ENCODE measurements around the gene MAST1.

Gene MAST1

DNA sequence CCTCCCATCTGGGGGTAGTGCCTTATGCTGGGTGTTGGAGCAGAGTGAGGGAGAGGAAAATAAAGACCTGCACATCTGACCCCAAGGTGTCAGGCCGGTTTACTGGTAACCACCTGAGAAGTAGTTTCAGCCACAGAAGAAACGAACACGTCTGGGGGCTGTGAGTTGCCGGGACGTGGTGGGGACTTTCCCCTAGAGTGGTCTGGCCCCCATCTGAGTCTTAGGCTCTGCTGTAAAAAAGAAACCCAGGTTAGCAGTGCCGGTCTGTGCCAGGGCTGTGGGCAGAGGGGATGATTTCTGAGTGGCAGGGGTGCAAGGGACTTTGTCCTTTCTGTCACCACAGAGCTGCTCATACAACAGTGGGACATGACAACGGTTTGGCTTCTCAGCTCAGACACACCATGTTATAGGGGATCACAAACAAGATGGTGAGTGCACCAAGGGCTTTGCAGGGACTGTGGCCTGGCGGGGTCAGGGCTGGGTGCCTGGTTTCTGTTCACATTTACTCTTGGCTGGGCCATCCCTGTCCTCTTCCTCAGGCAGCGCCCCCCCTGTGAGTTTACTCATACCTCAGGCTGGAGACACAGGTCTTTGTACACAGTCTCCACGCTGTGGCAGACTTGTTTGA lies 61.7 kb downstream of the MAST1 start:
- Histone ChIP-seq H3K4me1 (ENCODE audit: control insufficient read depth, insufficient read depth, low read depth, low read length) (no peaks in the 10 kb centered on the region), H2BK15ac (ENCODE audit: low read depth, poor library complexity, severe bottlenecking) (no peak overlapping the region), H4K8ac (ENCODE audit: low read length) (no peak overlapping the region), H3K23ac (ENCODE audit: low read length in 2 of 2) (no peak overlapping the region), H2AFZ (ENCODE audit: low read depth, low read length) (no peak overlapping the region), H2BK12ac (ENCODE audit: low read length in 2 of 2) (no peak overlapping the region), H4K91ac (ENCODE audit: low read length) (no peak overlapping the region), H3K9ac (ENCODE audit: low read length) (no peak overlapping the region), H3K27me3 (ENCODE audit: control insufficient read depth in 1 of 2, insufficient read depth in 1 of 2, low read length in 2 of 2) (no peaks in the 10 kb centered on the region), H2BK5ac (ENCODE audit: low read depth, low read length, poor library complexity, severe bottlenecking) (no peak overlapping the region), H3K4me2 (ENCODE audit: low read length, poor library complexity, severe bottlenecking) (no peak overlapping the region), H3K4me3 (ENCODE audit: insufficient read depth in 1 of 2, low read depth in 1 of 2, low read length in 2 of 2) (no peak overlapping the region), H3K14ac (ENCODE audit: low read length in 2 of 2) (no peak overlapping the region), H2AK5ac (ENCODE audit: low read length, severe bottlenecking) (no peak overlapping the region), H3K4ac (ENCODE audit: low read depth in 1 of 2, low read length in 2 of 2) (no peak overlapping the region), H3K36me3 (ENCODE audit: control insufficient read depth in 1 of 2, insufficient read depth in 2 of 2, low read depth in 1 of 2, low read length in 2 of 2) (peaks cover 29 to 41% of the 10 kb centered on the region in 2 experiments), H2BK120ac (ENCODE audit: low read depth, low read length) (no peak overlapping the region), H3K9me3 (ENCODE audit: control insufficient read depth, low read length) (no peaks in the 10 kb centered on the region), H3K79me1 (replicated peaks; ENCODE audit: low read length, poor library complexity, severe bottlenecking) (no peaks in the 10 kb centered on the region), H3K27ac (ENCODE audit: low read length, poor library complexity, severe bottlenecking) (no peak overlapping the region), H3K18ac (ENCODE audit: low read depth in 1 of 2, low read length in 2 of 2) (no peak overlapping the region)
- DNase-seq, result no peak
- 97% methylated on average over 10 of the region's 10 CpGs for WGBS

DNA sequence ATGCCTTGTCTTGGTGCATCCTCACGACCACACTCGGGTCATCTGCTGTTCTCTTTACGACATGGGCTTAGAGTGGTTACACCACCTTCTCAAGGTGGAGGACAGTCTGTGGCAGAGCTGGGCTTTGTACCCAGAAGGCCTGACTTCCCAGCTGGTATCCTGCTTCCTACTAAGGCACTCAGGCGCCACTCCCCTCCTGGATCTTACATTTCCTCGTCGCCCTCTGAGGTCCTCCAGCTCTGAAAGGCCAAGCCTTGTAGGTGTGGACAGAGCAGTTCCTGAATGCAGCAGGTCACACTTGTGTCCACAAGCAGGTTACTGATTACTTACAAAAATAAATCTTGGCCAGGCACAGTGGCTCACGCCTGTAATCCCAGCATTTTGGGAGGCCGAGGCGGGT lies 68.9 kb downstream of the MAST1 start:
- Histone ChIP-seq H2BK15ac (ENCODE audit: low read depth, poor library complexity, severe bottlenecking) (no peak overlapping the region), H3K9ac (ENCODE audit: low read length) (no peak overlapping the region), H3K36me3 (ENCODE audit: control insufficient read depth in 1 of 2, insufficient read depth in 2 of 2, low read depth in 1 of 2, low read length in 2 of 2) (no peaks in the 10 kb centered on the region), H3K4me1 (ENCODE audit: control insufficient read depth, insufficient read depth, low read depth, low read length) (no peaks in the 10 kb centered on the region), H3K79me1 (replicated peaks; ENCODE audit: low read length, poor library complexity, severe bottlenecking) (no peaks in the 10 kb centered on the region), H3K4me2 (ENCODE audit: low read length, poor library complexity, severe bottlenecking) (no peak overlapping the region), H3K18ac (ENCODE audit: low read depth in 1 of 2, low read length in 2 of 2) (no peak overlapping the region), H4K8ac (ENCODE audit: low read length) (no peak overlapping the region), H2AFZ (ENCODE audit: low read depth, low read length) (no peak overlapping the region), H3K23ac (ENCODE audit: low read length in 2 of 2) (peak overlapping the region in 1 of 2 experiments; percentile 77), H2BK12ac (ENCODE audit: low read length in 2 of 2) (no peak overlapping the region), H2BK5ac (ENCODE audit: low read depth, low read length, poor library complexity, severe bottlenecking) (no peak overlapping the region), H3K27me3 (ENCODE audit: control insufficient read depth in 1 of 2, insufficient read depth in 1 of 2, low read length in 2 of 2) (no peaks in the 10 kb centered on the region), H3K4ac (ENCODE audit: low read depth in 1 of 2, low read length in 2 of 2) (no peak overlapping the region), H3K4me3 (ENCODE audit: insufficient read depth in 1 of 2, low read depth in 1 of 2, low read length in 2 of 2) (no peak overlapping the region), H2BK120ac (ENCODE audit: low read depth, low read length) (no peak overlapping the region), H2AK5ac (ENCODE audit: low read length, severe bottlenecking) (no peak overlapping the region), H3K14ac (ENCODE audit: low read length in 2 of 2) (no peak overlapping the region), H4K91ac (ENCODE audit: low read length) (no peak overlapping the region), H3K9me3 (ENCODE audit: control insufficient read depth, low read length) (no peaks in the 10 kb centered on the region), H3K27ac (ENCODE audit: low read length, poor library complexity, severe bottlenecking) (no peak overlapping the region)
- 92% methylated on average over 9 of the region's 9 CpGs for WGBS
- DNase-seq, result no peak

DNA sequence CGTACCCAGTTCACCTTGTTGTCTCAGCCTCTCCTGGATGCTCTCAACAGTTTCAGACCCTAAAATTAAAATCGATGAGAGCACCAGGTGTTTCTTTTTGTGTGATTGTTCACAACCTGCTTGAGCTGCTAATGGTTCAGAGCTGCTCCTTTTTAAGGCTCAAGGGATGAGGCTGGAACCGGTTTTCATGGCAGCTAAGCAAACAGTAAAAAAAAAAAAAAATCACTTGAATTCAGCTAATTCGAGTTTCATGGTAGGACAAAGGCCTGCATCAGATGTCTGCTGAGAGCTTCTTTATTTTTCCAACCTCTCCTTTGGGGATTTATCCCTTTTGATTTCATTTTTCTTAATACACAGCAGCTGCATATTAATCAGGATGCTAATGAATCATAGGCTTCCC lies 74.3 kb downstream of the MAST1 start:
- Histone ChIP-seq H3K4ac (ENCODE audit: low read depth in 1 of 2, low read length in 2 of 2) (no peak overlapping the region), H4K8ac (ENCODE audit: low read length) (no peak overlapping the region), H3K4me3 (ENCODE audit: insufficient read depth in 1 of 2, low read depth in 1 of 2, low read length in 2 of 2) (peak overlapping the region in 1 of 2 experiments; percentile 42), H3K36me3 (ENCODE audit: control insufficient read depth in 1 of 2, insufficient read depth in 2 of 2, low read depth in 1 of 2, low read length in 2 of 2) (no peaks in the 10 kb centered on the region), H3K4me2 (ENCODE audit: low read length, poor library complexity, severe bottlenecking) (no peak overlapping the region), H2AK5ac (ENCODE audit: low read length, severe bottlenecking) (no peak overlapping the region), H3K9me3 (ENCODE audit: control insufficient read depth, low read length) (no peaks in the 10 kb centered on the region), H3K23ac (ENCODE audit: low read length in 2 of 2) (no peak overlapping the region), H2AFZ (ENCODE audit: low read depth, low read length) (no peak overlapping the region), H2BK15ac (ENCODE audit: low read depth, poor library complexity, severe bottlenecking) (no peak overlapping the region), H3K9ac (ENCODE audit: low read length) (peak overlapping the region; percentile 44), H2BK5ac (ENCODE audit: low read depth, low read length, poor library complexity, severe bottlenecking) (no peak overlapping the region), H3K79me1 (replicated peaks; ENCODE audit: low read length, poor library complexity, severe bottlenecking) (no peaks in the 10 kb centered on the region), H3K4me1 (ENCODE audit: control insufficient read depth, insufficient read depth, low read depth, low read length) (peaks cover 3% of the 10 kb centered on the region), H2BK120ac (ENCODE audit: low read depth, low read length) (no peak overlapping the region), H3K18ac (ENCODE audit: low read depth in 1 of 2, low read length in 2 of 2) (no peak overlapping the region), H2BK12ac (ENCODE audit: low read length in 2 of 2) (no peak overlapping the region), H3K27ac (ENCODE audit: low read length, poor library complexity, severe bottlenecking) (no peak overlapping the region), H3K27me3 (ENCODE audit: control insufficient read depth in 1 of 2, insufficient read depth in 1 of 2, low read length in 2 of 2) (peaks cover 0 to 4% of the 10 kb centered on the region in 2 experiments), H4K91ac (ENCODE audit: low read length) (no peak overlapping the region), H3K14ac (ENCODE audit: low read length in 2 of 2) (no peak overlapping the region)
- DNase-seq, result no peak
- 88% methylated on average over 4 of the region's 4 CpGs for WGBS

DNA sequence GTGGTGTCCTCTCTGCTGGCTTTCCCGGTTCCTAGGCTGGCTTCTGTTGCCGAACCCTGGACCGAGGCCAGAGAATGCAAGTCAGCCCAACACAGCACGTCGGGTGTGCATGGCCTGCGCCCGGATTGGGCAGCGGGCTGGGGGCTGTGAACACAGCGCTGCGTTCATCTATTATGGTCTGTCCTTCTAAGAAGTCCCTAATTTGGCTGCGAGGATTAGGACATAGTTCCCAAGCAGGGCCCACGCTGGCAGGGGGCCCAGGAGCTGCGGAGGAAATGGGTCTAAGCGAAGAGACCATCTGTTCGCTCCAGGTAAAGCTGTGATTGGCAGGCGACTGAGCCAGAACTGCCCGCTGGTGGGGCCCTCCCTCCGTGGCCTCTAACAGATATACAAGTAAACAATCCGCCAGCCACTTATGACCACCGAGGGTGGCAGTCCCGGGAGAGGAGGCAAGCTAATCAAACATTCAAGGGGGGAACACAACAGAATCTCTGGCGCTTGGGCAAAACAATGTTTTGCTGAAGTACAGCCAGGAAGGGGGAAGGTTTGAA lies 74.8 kb downstream of the MAST1 start:
- Histone ChIP-seq H3K9me3 (ENCODE audit: control insufficient read depth, low read length) (no peaks in the 10 kb centered on the region), H3K79me1 (replicated peaks; ENCODE audit: low read length, poor library complexity, severe bottlenecking) (no peaks in the 10 kb centered on the region)
- WGBS, result 41% methylated on average over 21 of the region's 22 CpGs

More for the DNA sequence above, 74.8 kb downstream of the MAST1 start:
- Histone ChIP-seq H2BK12ac (ENCODE audit: low read length in 2 of 2) (peak overlapping the region in 1 of 2 experiments; percentile 54), H2BK15ac (ENCODE audit: low read depth, poor library complexity, severe bottlenecking) (no peak overlapping the region), H3K4me2 (ENCODE audit: low read length, poor library complexity, severe bottlenecking) (peak overlapping the region; percentile 8), H3K23ac (ENCODE audit: low read length in 2 of 2) (peak overlapping the region in 1 of 2 experiments; percentile 63), H3K14ac (ENCODE audit: low read length in 2 of 2) (no peak overlapping the region), H3K36me3 (ENCODE audit: control insufficient read depth in 1 of 2, insufficient read depth in 2 of 2, low read depth in 1 of 2, low read length in 2 of 2) (no peaks in the 10 kb centered on the region), H3K9ac (ENCODE audit: low read length) (peak overlapping the region; percentile 44), H2BK120ac (ENCODE audit: low read depth, low read length) (no peak overlapping the region), H2AK5ac (ENCODE audit: low read length, severe bottlenecking) (no peak overlapping the region), H2BK5ac (ENCODE audit: low read depth, low read length, poor library complexity, severe bottlenecking) (no peak overlapping the region), H3K4ac (ENCODE audit: low read depth in 1 of 2, low read length in 2 of 2) (peak overlapping the region in 1 of 2 experiments; percentile 20), H4K91ac (ENCODE audit: low read length) (no peak overlapping the region), H3K4me1 (ENCODE audit: control insufficient read depth, insufficient read depth, low read depth, low read length) (peaks cover 3% of the 10 kb centered on the region), H4K8ac (ENCODE audit: low read length) (peak overlapping the region; percentile 55), H3K4me3 (ENCODE audit: insufficient read depth in 1 of 2, low read depth in 1 of 2, low read length in 2 of 2) (peak overlapping the region in 1 of 2 experiments; percentile 42), H2AFZ (ENCODE audit: low read depth, low read length) (peak overlapping the region; percentile 56), H3K18ac (ENCODE audit: low read depth in 1 of 2, low read length in 2 of 2) (no peak overlapping the region), H3K27ac (ENCODE audit: low read length, poor library complexity, severe bottlenecking) (no peak overlapping the region), H3K27me3 (ENCODE audit: control insufficient read depth in 1 of 2, insufficient read depth in 1 of 2, low read length in 2 of 2) (peaks cover 0 to 4% of the 10 kb centered on the region in 2 experiments)
- peak; percentile 6 for DNase-seq
